PC-3 (cell line): ENCODE measurements around the gene GPA33.

Source experiments
- CTCF ChIP-seq: fragments of 300-600 bp; sonication (generic); conservative IDR thresholded peaks from 2 replicates; pipeline ENCODE4 v1.5.1; 2017; ENCODE audit warnings: antibody characterized with exemption, low read depth, mild to moderate bottlenecking, low read length
- EZH2 ChIP-seq: fragments of 300-600 bp; sonication (generic); IDR thresholded peaks from one replicate; pipeline ENCODE4 v1.6.1; 2017; ENCODE audit warnings: antibody characterized with exemption, mild to moderate bottlenecking, low read length; ENCODE audit not compliant: unreplicated experiment
- EZH2phosphoT487 ChIP-seq: fragments of 300-600 bp; sonication (generic); IDR thresholded peaks from 2 replicates; pipeline ENCODE4 v1.6.1; 2018; ENCODE audit warnings: mild to moderate bottlenecking, antibody characterized with exemption, low read length, borderline replicate concordance

- TF ChIP-seq CTCF = no peak
- no peak for TF ChIP-seq EZH2phosphoT487
- TF ChIP-seq EZH2 = no peak
Observed at GRCh38 chr1:167011560-167012191, 78.5 kb downstream of the GPA33 start.
